HepG2 (cell line): ENCODE results near the gene BUB1.

ENCODE experiments used
- CEBPB ChIP-seq: IDR thresholded peaks from 2 replicates; pipeline ENCODE4 v1.6.1; 2011; ENCODE audit warnings: low read depth, low read length, improper control_type of control experiment, borderline replicate concordance
- CENPT ChIP-seq: sonication (generic); formaldehyde crosslinking; IDR thresholded peaks from 2 replicates; pipeline ENCODE4 v1.8.0; 2022; ENCODE audit warnings: low read depth, mild to moderate bottlenecking, moderate library complexity, missing genetic modification reagents
- CTCF ChIP-seq: sonication (generic); formaldehyde crosslinking; IDR thresholded peaks from 2 replicates; pipeline ENCODE4 v1.5.0; 2020; ENCODE audit warnings: mild to moderate bottlenecking, missing genetic modification reagents, moderate library complexity
- GATAD1 ChIP-seq: IDR thresholded peaks from 2 replicates; pipeline ENCODE4 v1.6.1; 2016; ENCODE audit warnings: missing genetic modification reagents, missing compliant biosample characterization
- HDAC6 ChIP-seq: fragments of 200-600 bp; sonication (generic); IDR thresholded peaks from 2 replicates; pipeline ENCODE4 v1.7.0; 2017; ENCODE audit warnings: mild to moderate bottlenecking, antibody characterized with exemption, low read length, low read depth
- MIER2 ChIP-seq: IDR thresholded peaks from 2 replicates; pipeline ENCODE4 v1.6.1; 2016; ENCODE audit warnings: missing biosample characterization, missing genetic modification reagents
- PCBP1 ChIP-seq: fragments of 200-400 bp; formaldehyde crosslinking; IDR thresholded peaks from 2 replicates; pipeline ENCODE4 v1.6.1; 2017; ENCODE audit warnings: mild to moderate bottlenecking, low read depth, low read length, borderline replicate concordance
- REST ChIP-seq, 2 experiments: IDR thresholded peaks; 2 replicates each; pipeline ENCODE4 v1.6.1; 2011 to 2012; ENCODE audit warnings: low read length in 2 of 2, borderline replicate concordance in 1 of 2, low read depth in 1 of 2, mild to moderate bottlenecking in 1 of 2, moderate library complexity in 1 of 2
- SP1 ChIP-seq, 2 experiments: fragments of 450-650 bp in 1 of 2; sonication (generic) in 1 of 2; formaldehyde crosslinking in 1 of 2; IDR thresholded peaks; 2 replicates each; pipeline versions ENCODE4 v1.4.0 to v1.6.1; 2016 to 2020; ENCODE audit warnings: missing genetic modification reagents in 1 of 2
- TAF1 ChIP-seq: sonication (generic); formaldehyde crosslinking; IDR thresholded peaks from 2 replicates; pipeline ENCODE4 v1.4.0; 2020; ENCODE audit warnings: missing genetic modification reagents

- TF ChIP-seq TAF1 (no peak), SP1 (IDR thresholded peaks at IDR 0.05) (no peak), SP1 (CRISPR knock-in tag; IDR thresholded peaks at IDR 0.05) (no peak), CENPT (CRISPR knock-in tag) (no peak), HDAC6 (no peak), GATAD1 (no peak), CTCF (CRISPR knock-in tag) (no peak), CEBPB (no peak), MIER2 (no peak), REST (IDR thresholded peaks at IDR 0.05; ENCODE audit: borderline replicate concordance in 1 of 2, low read depth in 1 of 2, low read length in 2 of 2) (no peak), PCBP1 (no peak)
Measured at GRCh38 chr2:110650346-110650745, 27.5 kb downstream of the BUB1 start.
